ENCODE data around the gene AJAP1. TPM values are rescaled to one million over a fixed set of nuclear protein-coding genes. Genes with fewer than 3 reads are reported as not detected.

The AJAP1 gene
- total RNA-seq, 2 experiments from 2014 or later: 0.39 to 0.47 TPM

- Histone ChIP-seq H3K4me3 (ENCODE audit: low read length) (no peak overlapping the region), H3K4me1 (ENCODE audit: insufficient read depth, low read length) (no peaks in the 10 kb centered on the region), H3K27me3 (ENCODE audit: control insufficient read depth in 1 of 2, insufficient read depth in 2 of 2, low read length in 2 of 2) (no peaks in the 10 kb centered on the region), H3K27ac (ENCODE audit: low read depth in 1 of 2, low read length in 2 of 2) (no peak overlapping the region), H3K9me3 (ENCODE audit: control insufficient read depth in 1 of 2, insufficient read depth in 1 of 2, low read length in 2 of 2) (peaks cover 0 to 19% of the 10 kb centered on the region in 2 experiments), H3K36me3 (ENCODE audit: insufficient read depth, low read length) (no peaks in the 10 kb centered on the region)
- DNase-seq: no peak
- no peak for TF ChIP-seq CTCF (IDR thresholded peaks at IDR 0.05)
- Mint-ChIP-seq H3K9me3 (no peaks in the 10 kb centered on the region), H3K36me3 (ENCODE audit: low read depth) (no peaks in the 10 kb centered on the region), H3K27me3 (no peaks in the 10 kb centered on the region), H3K27ac (no peak overlapping the region), H3K4me3 (no peak overlapping the region), H3K4me1 (ENCODE audit: low read depth) (no peaks in the 10 kb centered on the region)
- ChIA-PET CTCF (no interaction called here), POLR2A (no interaction called here)
- intact Hi-C loops (cut with DNase I, micrococcal nuclease): no loop called here
- no peak for ATAC-seq (ENCODE audit: poor library complexity)
Measured at GRCh38 chr1:4700801-4701200, 46.4 kb downstream of the AJAP1 start.

GRCh38 chr1:4701276-4701675 lies 46.9 kb downstream of the AJAP1 start:
- no peaks in the 10 kb centered on the region for H3K36me3 ChIP-seq (ENCODE audit: insufficient read depth, low read length)
- H3K4me1 ChIP-seq (ENCODE audit: insufficient read depth, low read length): no peaks in the 10 kb centered on the region
- H3K9me3 ChIP-seq (ENCODE audit: control insufficient read depth in 1 of 2, insufficient read depth in 1 of 2, low read length in 2 of 2): peaks cover 0 to 16% of the 10 kb centered on the region in 2 experiments
- ChIA-PET POLR2A (no interaction called here), CTCF (no interaction called here)
- ATAC-seq (ENCODE audit: poor library complexity) (no peak), DNase-seq (no peak)
- no peak for TF ChIP-seq CTCF (IDR thresholded peaks at IDR 0.05)
- Mint-ChIP-seq H3K27me3 (no peaks in the 10 kb centered on the region), H3K36me3 (ENCODE audit: low read depth) (no peaks in the 10 kb centered on the region), H3K9me3 (no peaks in the 10 kb centered on the region), H3K4me3 (no peak overlapping the region), H3K4me1 (ENCODE audit: low read depth) (no peaks in the 10 kb centered on the region), H3K27ac (no peak overlapping the region)
- H3K4me3 ChIP-seq (ENCODE audit: low read length): no peak overlapping the region
- intact Hi-C loops (cut with DNase I, micrococcal nuclease): no loop called here
- no peak overlapping the region for H3K27ac ChIP-seq (ENCODE audit: low read depth in 1 of 2, low read length in 2 of 2)
- no peaks in the 10 kb centered on the region for H3K27me3 ChIP-seq (ENCODE audit: control insufficient read depth in 1 of 2, insufficient read depth in 2 of 2, low read length in 2 of 2)

GRCh38 chr1:4702464-4702863 lies 48.1 kb downstream of the AJAP1 start:
- Histone ChIP-seq H3K4me1 (ENCODE audit: insufficient read depth, low read length) (no peaks in the 10 kb centered on the region), H3K9me3 (ENCODE audit: control insufficient read depth in 1 of 2, insufficient read depth in 1 of 2, low read length in 2 of 2) (peaks cover 0 to 13% of the 10 kb centered on the region in 2 experiments), H3K27ac (ENCODE audit: low read depth in 1 of 2, low read length in 2 of 2) (no peak overlapping the region), H3K27me3 (ENCODE audit: control insufficient read depth in 1 of 2, insufficient read depth in 2 of 2, low read length in 2 of 2) (no peaks in the 10 kb centered on the region), H3K4me3 (ENCODE audit: low read length) (no peak overlapping the region), H3K36me3 (ENCODE audit: insufficient read depth, low read length) (no peaks in the 10 kb centered on the region)
- Mint-ChIP-seq H3K4me1 (ENCODE audit: low read depth) (no peaks in the 10 kb centered on the region), H3K4me3 (no peak overlapping the region), H3K27ac (no peak overlapping the region), H3K9me3 (no peaks in the 10 kb centered on the region), H3K27me3 (peaks cover 6% of the 10 kb centered on the region), H3K36me3 (ENCODE audit: low read depth) (no peaks in the 10 kb centered on the region)
- ATAC-seq (ENCODE audit: poor library complexity) (no peak), DNase-seq (no peak)
- ChIA-PET CTCF (no interaction called here), POLR2A (no interaction called here)
- intact Hi-C loops (cut with DNase I, micrococcal nuclease): no loop called here
- TF ChIP-seq CTCF (IDR thresholded peaks at IDR 0.05): no peak
